PC-3 (cell line): ENCODE results near the gene EP400.

Experiments used
- CTCF ChIP-seq: fragments of 300-600 bp; sonication (generic); conservative IDR thresholded peaks from 2 replicates; pipeline ENCODE4 v1.5.1; 2017; ENCODE audit warnings: antibody characterized with exemption, low read depth, mild to moderate bottlenecking, low read length
- EZH2 ChIP-seq: fragments of 300-600 bp; sonication (generic); IDR thresholded peaks from one replicate; pipeline ENCODE4 v1.6.1; 2017; ENCODE audit warnings: antibody characterized with exemption, mild to moderate bottlenecking, low read length; ENCODE audit not compliant: unreplicated experiment
- EZH2phosphoT487 ChIP-seq: fragments of 300-600 bp; sonication (generic); IDR thresholded peaks from 2 replicates; pipeline ENCODE4 v1.6.1; 2018; ENCODE audit warnings: mild to moderate bottlenecking, antibody characterized with exemption, low read length, borderline replicate concordance

GRCh38 chr12:132056320-132056719 is 106.6 kb downstream of the EP400 start:
- TF ChIP-seq CTCF: no peak
- no peak for TF ChIP-seq EZH2phosphoT487
- no peak for TF ChIP-seq EZH2
